Fibroblast of pulmonary artery (primary cell): ENCODE data around the gene MAPK9.

Source experiments
- DNase-seq: peaks from one replicate; pipeline ENCODE4 v3.0.0-alpha.2; 2010; ENCODE audit warnings: low read depth
- H3K4me3 ChIP-seq: replicated peaks from 2 replicates; pipeline ENCODE4 v1.5.1; 2011; ENCODE audit warnings: low read depth, mild to moderate bottlenecking, control low read depth, low read length, moderate library complexity
- CTCF ChIP-seq: IDR thresholded peaks from 2 replicates; pipeline ENCODE4 v1.5.1; 2011; ENCODE audit warnings: mild to moderate bottlenecking, control low read depth, low read length, inconsistent platforms; ENCODE audit errors: missing control alignments

MAPK9 gene

GRCh38 chr5:180331647-180331950, 39.7 kb upstream of the MAPK9 start:
- TF ChIP-seq CTCF = no peak
- no peak overlapping the region for H3K4me3 ChIP-seq
- no peak for DNase-seq

GRCh38 chr5:180330810-180331646, 39.1 kb upstream of the MAPK9 start:
- peak; percentile 100 for DNase-seq
- no peak for TF ChIP-seq CTCF
- H3K4me3 ChIP-seq = no peak overlapping the region

GRCh38 chr5:180330270-180330648, 38.4 kb upstream of the MAPK9 start:
- no peak for TF ChIP-seq CTCF
- no peak overlapping the region for H3K4me3 ChIP-seq

GRCh38 chr5:180329606-180330269, 37.9 kb upstream of the MAPK9 start:
- no peak overlapping the region for H3K4me3 ChIP-seq
- TF ChIP-seq CTCF = no peak
- no peak for DNase-seq

More at GRCh38 chr5:180330270-180330648, 38.4 kb upstream of the MAPK9 start:
- no peak for DNase-seq

- H3K4me3 ChIP-seq = no peak overlapping the region
- TF ChIP-seq CTCF = no peak
- DNase-seq = no peak
Measured at GRCh38 chr5:180329138-180329435, 37.2 kb upstream of the MAPK9 start.

- H3K4me3 ChIP-seq = no peak overlapping the region
- TF ChIP-seq CTCF = peak; percentile 69
- peak; percentile 76 for DNase-seq
Measured at GRCh38 chr5:180328296-180329137, 36.6 kb upstream of the MAPK9 start.
